ENCODE measurements around the gene ATPAF2. TPM values are rescaled to one million over a fixed set of nuclear protein-coding genes. Genes with fewer than 3 reads are reported as not detected.
A peak's percentile ranks its signal among the peaks of the same experiment; 100 is the strongest.

The ATPAF2 gene
- total and polyA plus RNA-seq, 10 of the 15 experiments (the other 5 are each of a cell fraction or from before 2014, with no cell fraction given): 6.5 to 33.0 (median 26.5) TPM

- TF ChIP-seq SKIL (IDR thresholded peaks at IDR 0.05; ENCODE audit: low read depth, poor library complexity, severe bottlenecking): peak; percentile 55
Observed at GRCh38 chr17:18038149-18038850, 668 bp downstream of the ATPAF2 start (continued).

DNA sequence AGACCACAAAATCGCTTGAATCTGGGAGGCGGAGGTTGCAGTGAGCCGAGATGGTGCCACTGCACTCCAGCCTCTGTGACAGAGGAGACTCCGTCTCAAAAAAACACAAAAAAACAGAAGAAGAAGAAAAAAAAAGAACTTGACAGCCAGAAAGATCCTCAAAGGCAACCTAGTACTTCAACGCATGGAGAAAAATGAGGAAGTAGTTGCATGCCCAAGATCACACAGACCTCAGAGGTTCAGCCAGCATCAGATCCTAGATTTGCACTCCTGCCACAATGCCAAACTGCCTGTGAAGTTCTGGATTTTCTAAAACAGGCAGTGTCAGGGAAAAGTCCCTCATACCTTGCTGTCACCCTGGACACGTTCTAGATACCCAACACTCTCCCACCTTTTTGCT, 1.5 kb downstream of the ATPAF2 start:
- Histone ChIP-seq H3K79me2 (ENCODE audit: control insufficient read depth, insufficient read depth, low read length) (peaks cover 27% of the 10 kb centered on the region), H3K4me3 (peak overlapping the region; percentile 80), H3K27me3 (replicated peaks in 1 of 2; ENCODE audit: control insufficient read depth in 2 of 2, insufficient read depth in 2 of 2, low read length in 1 of 2) (no peaks in the 10 kb centered on the region), H3K9me3 (replicated peaks; ENCODE audit: control insufficient read depth, insufficient read depth, low read length) (no peaks in the 10 kb centered on the region), H3K36me3 (ENCODE audit: control insufficient read depth in 2 of 2, insufficient read depth in 2 of 2, low read length in 1 of 2) (no peaks in the 10 kb centered on the region), H4K20me1 (ENCODE audit: control insufficient read depth, insufficient read depth) (no peaks in the 10 kb centered on the region), H3K4me2 (ENCODE audit: control insufficient read depth, insufficient read depth) (peak overlapping the region; percentile 93), H2AFZ (ENCODE audit: control insufficient read depth, low read depth, low read length) (no peak overlapping the region), H3K4me1 (ENCODE audit: control insufficient read depth, insufficient read depth, low read length) (peaks cover 21% of the 10 kb centered on the region), H3K27ac (ENCODE audit: control insufficient read depth, insufficient read depth) (peak overlapping the region; percentile 29; the same call in 1 of the 2 replicates), H3K9ac (ENCODE audit: control insufficient read depth, insufficient read depth, low read length) (no peak overlapping the region)
- CTCF ChIA-PET: interaction anchor here (1.0 to 2.4 kb wide), 3 partner anchors 53 to 147 kb away, joined by 4 to 7 read pairs (median 6); no protein-coding TSS in a partner anchor
- DNase-seq (ENCODE audit: low read depth, low spot score) (no peak), ATAC-seq (no peak), FAIRE-seq (peak; percentile 23)
- BruUV-seq (replicated peaks): no TSS peak
- POLR2A ChIA-PET: interaction anchor here (1.9 kb wide), 1 partner anchor 65 kb away, joined by 6 read pairs; the partner anchor contains the start of genes DRC3 and TOM1L2
- WGBS (ENCODE audit: insufficient coverage, insufficient replicate concordance, low lambda C conversion rate, missing lambda C conversion rate): 33% methylated on average over 6 of the region's 6 CpGs
- in situ Hi-C loops (cut with MboI): no loop called here
- RAD21 ChIA-PET (ENCODE audit: unreplicated experiment): interaction anchor here (1.3 to 1.4 kb wide), 2 partner anchors 65 to 78 kb away, joined by 3 read pairs; partner anchors contain the start of genes DRC3 and TOM1L2
- intact Hi-C loops (cut with micrococcal nuclease; ENCODE audit: unreplicated experiment): loop anchor here (5.0 kb wide), 2 partner anchors 80 to 215 kb away; no protein-coding TSS in a partner anchor
- SMC1A ChIA-PET (ENCODE audit: uncharacterized antibody, unreplicated experiment): interaction anchor here (1.0 kb wide), 1 partner anchor 12 kb away, joined by 4 read pairs; no protein-coding TSS in a partner anchor
- TF ChIP-seq CREM (IDR thresholded peaks at IDR 0.05; ENCODE audit: low read depth): no peak
- TF ChIP-seq TCF3 (IDR thresholded peaks at IDR 0.05; ENCODE audit: borderline replicate concordance, insufficient read depth, low read depth, low read length): no peak
- no peak; the same call in 1 of the 2 replicates for TF ChIP-seq IKZF1 (conservative IDR thresholded peaks at IDR 0.05)
- TF ChIP-seq SPI1 (IDR thresholded peaks at IDR 0.05; ENCODE audit: borderline replicate concordance, insufficient read depth, low read depth, low read length): peak; percentile 47; the same call in 1 of the 2 replicates
- TF ChIP-seq SP1 (IDR thresholded peaks at IDR 0.05; ENCODE audit: low read depth, low read length): no peak
- no peak for TF ChIP-seq ZNF592 (IDR thresholded peaks at IDR 0.05)
- no peak for TF ChIP-seq SKIL (IDR thresholded peaks at IDR 0.05; ENCODE audit: low read depth, poor library complexity, severe bottlenecking)
- no peak for TF ChIP-seq NBN (IDR thresholded peaks at IDR 0.05)
- TF ChIP-seq, protein P1, sequence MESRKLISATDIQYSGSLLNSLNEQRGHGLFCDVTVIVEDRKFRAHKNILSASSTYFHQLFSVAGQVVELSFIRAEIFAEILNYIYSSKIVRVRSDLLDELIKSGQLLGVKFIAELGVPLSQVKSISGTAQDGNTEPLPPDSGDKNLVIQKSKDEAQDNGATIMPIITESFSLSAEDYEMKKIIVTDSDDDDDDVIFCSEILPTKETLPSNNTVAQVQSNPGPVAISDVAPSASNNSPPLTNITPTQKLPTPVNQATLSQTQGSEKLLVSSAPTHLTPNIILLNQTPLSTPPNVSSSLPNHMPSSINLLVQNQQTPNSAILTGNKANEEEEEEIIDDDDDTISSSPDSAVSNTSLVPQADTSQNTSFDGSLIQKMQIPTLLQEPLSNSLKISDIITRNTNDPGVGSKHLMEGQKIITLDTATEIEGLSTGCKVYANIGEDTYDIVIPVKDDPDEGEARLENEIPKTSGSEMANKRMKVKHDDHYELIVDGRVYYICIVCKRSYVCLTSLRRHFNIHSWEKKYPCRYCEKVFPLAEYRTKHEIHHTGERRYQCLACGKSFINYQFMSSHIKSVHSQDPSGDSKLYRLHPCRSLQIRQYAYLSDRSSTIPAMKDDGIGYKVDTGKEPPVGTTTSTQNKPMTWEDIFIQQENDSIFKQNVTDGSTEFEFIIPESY (IDR thresholded peaks at IDR 0.05): no peak
- TF ChIP-seq CREB1 (IDR thresholded peaks at IDR 0.05; ENCODE audit: low read depth): no peak
